Measurements from ENCODE around the gene POLR3E.

The POLR3E gene

DNA sequence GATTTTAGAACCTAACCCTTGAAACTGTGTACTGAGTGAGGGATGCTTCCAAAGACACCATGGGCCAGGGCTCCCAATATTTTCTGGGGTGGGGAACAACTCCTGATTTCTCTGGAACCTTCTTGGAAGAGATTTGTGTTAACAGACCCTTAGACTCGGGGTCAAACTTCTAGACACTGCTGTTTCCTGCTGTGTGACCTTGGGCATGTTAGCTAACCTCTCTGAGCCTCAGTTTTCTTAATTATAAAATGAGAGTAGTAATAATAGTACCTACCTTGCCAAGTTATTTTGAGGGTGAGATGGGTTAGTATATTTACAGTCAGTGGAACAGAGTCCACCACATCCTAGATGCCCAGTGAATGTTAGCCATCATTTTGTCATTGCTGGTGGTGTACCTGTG lies 18.8 kb downstream of the POLR3E start:
- DNase-seq (ENCODE audit: low read depth in 2 of 2), result no peak

GRCh38 chr16:22316411-22316811 lies 19.2 kb downstream of the POLR3E start:
- no peak for DNase-seq (ENCODE audit: low read depth in 2 of 2)

DNA sequence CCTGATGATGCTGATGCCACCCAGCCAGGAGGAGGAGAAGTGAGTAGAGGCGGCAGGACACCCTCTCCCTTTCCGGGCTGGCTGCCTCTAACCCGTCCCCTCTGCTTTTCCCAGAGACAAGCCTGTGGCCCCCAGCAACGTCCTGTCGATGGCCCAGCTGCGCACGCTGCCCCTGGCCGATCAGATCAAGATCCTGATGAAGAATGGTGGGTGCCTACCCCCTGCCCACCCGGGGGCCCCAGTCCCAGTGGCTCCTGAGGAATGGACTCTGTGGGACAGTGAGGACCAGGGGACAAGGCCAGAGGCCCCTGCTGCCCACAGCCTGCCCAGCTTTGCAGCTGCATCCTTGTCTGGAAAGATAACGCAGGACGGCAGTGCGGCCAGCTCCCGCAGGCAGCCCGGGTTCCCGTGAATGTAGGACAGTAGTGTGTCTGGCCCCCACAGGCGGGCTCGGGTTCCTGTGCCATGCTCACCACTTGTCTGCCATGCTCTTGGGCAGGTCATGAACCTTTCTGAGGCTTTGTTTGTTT lies 19.9 kb downstream of the POLR3E start:
- no peak for DNase-seq (ENCODE audit: low read depth in 2 of 2)

DNA sequence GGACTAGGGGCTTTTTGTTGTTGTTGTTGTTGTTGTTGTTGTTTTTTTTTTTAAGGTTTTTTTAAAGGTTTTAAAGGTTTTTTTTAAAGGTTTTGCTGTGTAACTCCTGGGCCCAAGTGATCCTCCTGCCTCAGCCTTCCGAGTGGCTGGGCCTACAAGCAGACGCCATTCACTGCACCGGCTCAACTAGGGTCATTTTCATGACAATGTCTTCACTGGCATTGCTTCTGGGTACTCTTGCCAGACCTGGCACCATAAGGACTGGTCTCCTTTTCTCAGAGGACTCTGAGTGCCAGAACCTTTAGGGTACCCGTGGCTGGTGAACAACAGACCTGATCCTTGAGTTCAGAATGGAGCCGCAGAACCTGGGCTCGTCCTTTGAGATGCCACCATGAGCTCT lies 20.4 kb downstream of the POLR3E start:
- DNase-seq (ENCODE audit: low read depth in 2 of 2), result no peak

- peak; percentile 30 for DNase-seq (ENCODE audit: low read depth in 2 of 2)
These were observed 21.6 kb downstream of the POLR3E start for GRCh38 chr16:22318690-22319358.

DNA sequence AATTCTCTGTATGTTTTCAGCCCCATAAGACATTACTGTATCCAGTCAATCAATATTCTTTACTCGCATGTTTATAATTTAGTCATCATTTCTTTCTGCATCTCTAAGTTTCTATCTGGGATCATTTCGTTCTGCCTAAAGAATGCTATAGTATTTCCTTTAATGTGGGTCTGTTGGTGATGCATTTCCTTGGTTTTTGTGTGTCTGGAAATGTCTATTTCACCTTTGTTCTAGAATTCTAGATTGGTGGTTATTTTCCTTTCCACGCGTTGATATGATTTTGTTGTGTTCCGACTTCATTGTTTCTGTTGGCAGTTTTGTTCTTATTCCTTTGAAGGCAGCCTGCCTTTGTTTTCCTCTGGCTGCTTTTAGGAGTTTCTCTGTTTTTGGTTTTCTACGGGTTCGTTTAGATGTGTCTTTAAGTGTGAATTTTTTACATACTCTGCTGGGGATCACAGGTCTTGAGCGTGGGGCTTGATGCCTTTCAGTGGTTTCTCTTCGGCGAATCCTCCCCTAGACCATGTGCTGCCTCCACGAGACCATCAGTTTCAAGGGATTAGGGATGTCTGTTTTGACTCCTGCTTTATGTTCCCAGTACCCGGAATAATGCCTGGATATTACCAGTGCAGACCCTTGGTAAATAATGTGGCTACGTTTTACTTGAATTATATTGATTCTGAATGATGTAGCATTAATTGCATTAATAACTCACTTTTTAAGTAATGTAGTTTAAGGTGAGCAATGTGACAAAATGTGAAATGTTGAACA lies 23.5 kb downstream of the POLR3E start:
- DNase-seq (ENCODE audit: low read depth in 2 of 2), result no peak

DNA sequence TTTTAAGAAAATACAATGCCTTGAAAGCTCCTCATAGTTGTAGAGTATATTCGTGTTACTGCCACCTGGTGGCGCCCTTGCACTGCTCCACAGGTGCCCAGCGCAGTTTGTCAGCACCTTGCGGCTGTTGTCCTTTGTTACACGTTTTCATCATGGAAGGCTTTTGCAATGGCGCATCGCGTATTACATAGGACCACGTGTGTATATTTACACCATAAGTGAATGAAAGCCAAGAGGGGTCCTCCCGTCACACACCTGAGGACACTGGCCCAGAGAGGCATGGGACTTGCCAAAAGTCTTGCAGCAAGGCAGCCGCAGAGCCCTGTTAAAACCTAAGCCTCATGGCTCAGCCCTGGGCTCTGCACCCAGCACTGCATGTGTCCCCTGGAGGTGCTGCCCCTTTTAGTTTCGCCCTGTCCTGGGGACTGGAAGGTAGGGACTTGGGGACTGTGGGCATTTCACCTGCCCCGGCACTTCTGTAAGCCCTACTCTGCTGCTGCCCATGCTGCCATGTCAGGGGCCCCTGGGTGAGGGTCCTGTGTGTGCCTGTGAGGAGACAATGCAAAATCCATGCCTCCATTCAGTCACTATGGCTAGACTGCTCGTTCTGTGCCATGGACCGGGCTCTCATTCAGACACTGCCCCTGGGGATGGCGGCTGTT lies 24.3 kb downstream of the POLR3E start:
- DNase-seq (ENCODE audit: low read depth in 2 of 2), result peak; percentile 38 to 40

- DNase-seq (ENCODE audit: low read depth in 2 of 2), result no peak
These were observed 24.8 kb downstream of the POLR3E start for GRCh38 chr16:22322021-22322471.

DNA sequence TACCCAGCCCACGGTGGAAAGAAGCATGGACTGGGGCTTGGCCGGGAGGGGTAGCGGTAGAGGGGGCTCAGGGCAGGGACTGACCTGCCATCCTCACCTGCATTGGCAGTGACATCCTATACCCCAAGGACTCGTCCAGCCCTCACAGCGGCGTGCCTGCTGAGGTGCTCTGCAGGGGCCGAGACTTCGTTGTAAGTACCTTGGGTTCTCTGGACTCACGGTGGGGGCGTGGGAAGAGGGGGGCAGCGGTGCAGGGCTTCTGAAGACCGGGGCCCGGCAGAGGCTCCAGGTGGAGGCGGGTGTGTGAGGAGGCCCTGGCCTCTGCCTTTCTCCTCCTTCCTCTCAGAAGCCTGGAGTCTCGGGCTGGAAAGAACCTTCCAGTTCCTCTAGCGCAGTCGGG lies 25.5 kb downstream of the POLR3E start:
- no peak for DNase-seq (ENCODE audit: low read depth in 2 of 2)

- DNase-seq (ENCODE audit: low read depth in 2 of 2), result no peak
These were observed 26.2 kb downstream of the POLR3E start for GRCh38 chr16:22323173-22323958.

DNA sequence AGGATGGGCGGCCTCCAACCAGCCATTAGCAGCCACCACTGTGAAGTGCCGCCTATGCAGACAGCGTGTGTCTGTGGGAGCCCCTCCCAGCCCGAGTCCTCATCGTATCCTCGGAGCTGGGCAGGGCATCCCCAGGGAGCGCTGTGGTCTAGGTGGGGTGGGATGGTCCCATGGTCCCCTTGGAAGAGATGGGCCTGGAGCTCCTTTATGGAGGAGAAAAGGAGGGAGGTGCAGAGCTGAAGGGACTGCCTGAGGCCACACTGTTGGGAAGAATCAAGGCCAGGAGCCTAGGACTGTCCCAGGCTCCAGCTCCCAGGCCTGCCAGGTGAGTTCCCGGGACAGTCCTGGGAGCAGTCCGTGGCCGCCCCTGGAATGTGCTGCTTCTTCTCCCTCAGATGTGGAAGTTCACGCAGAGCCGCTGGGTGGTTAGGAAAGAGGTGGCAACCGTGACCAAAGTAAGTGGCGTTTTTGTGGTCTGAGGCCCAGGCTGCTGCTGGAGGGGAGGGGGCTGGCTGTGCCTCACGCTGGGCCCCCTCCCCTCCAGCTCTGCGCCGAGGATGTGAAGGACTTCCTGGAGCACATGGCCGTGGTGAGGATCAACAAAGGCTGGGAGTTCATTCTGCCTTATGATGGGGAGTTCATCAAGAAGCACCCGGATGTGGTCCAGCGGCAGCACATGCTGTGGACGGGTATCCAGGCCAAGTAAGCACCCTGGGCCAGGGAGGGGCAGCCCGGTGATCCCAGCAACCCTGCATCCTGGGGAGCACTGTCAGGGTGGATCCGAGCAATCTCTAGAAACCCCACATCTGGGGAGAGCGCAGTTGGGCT lies 27.0 kb downstream of the POLR3E start:
- DNase-seq (ENCODE audit: low read depth in 2 of 2), result no peak

- DNase-seq (ENCODE audit: low read depth in 2 of 2), result no peak
These were observed 27.8 kb downstream of the POLR3E start for GRCh38 chr16:22324787-22325597.

DNA sequence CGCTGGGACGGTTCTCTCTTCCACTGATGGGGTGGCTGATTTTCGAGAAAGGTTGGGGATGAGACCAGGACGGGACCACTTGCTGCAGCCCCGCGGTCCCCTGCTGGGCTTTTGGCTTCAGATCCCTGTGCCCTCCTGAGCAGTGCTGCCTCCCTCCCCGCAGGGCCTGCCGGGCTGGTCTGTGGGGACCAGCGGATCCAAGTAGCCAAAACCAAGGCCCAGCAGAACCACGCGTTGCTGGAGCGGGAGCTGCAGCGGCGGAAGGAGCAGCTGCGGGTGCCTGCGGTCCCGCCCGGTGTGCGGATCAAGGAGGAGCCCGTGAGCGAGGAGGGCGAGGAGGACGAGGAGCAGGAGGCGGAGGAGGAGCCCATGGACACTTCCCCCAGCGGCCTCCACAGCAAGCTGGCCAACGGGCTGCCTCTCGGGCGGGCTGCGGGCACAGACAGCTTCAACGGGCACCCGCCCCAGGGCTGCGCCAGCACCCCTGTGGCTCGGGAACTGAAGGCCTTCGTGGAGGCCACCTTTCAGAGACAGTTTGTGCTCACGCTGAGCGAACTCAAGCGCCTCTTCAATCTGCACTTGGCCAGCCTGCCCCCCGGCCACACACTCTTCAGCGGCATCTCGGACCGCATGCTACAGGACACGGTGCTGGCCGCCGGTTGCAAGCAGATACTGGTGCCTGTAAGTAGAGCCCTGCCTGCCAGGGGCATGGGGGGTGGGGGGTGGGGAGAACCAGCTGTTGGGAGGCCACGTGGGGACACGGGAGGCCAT lies 28.6 kb downstream of the POLR3E start:
- no peak for DNase-seq (ENCODE audit: low read depth in 2 of 2)

DNA sequence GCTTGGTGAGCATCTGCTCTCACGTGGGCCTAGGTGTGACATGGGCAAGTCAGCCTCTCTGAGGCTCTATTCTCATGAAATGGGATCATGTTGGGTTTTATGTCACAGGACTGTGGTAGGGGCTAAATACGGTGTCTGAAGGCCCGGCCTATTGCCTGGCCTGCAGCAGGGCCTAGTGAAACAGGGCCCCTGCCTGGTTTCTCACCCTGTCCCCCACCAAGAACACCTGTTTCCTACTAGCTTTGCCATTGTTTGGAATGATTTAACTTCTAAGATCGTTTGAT lies 29.1 kb downstream of the POLR3E start:
- no peak for DNase-seq (ENCODE audit: low read depth in 2 of 2)

DNA sequence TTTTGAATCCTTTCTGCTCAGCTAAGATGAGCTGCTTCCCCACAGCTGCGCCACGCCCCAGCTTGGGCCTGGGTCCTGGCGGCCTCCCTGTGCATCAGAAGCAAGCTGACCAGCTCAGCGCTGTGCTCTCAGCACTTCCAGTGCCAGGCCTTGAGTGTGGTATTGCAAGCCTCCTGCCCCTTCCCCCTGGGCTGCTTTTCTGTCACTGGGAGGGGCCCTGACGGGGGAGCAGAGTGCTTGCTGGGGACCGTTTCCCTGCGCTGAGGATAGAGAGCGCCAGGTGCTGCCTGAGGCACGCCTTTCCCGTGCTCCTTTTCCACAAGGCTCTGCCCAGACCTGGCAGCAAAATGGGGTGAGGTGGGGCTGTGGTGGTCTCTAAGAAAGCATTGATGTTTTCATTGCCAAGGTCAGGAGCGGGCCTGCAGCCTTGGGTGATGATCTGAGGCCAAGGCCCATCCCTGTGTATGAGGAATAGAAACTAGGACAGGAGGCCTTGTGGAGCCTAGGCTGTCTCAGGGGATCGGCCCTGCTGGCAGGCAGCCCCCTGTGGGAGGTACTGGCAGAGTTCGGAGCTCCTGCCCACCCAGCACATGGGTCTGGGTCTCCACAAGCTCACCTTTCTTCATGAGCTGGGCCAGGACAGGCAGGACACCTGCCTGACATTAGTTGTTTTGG lies 29.7 kb downstream of the POLR3E start:
- DNase-seq (ENCODE audit: low read depth in 2 of 2), result no peak

DNA sequence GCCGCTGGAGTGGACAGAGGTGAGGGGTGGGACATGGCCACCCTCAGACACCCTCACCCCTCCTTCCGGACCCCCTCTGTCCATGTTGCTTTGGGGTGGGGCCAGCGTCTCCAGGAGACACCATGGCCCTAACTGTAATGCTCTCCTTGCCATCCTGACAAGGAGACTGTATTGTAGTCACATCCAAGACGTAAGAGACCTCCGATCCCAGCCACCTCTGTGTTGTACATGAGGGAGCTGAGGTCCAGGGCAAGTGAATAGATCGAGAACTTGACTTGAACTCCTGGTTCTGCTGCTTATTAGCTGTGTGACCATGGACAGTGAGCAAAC lies 30.2 kb downstream of the POLR3E start:
- no peak for DNase-seq (ENCODE audit: low read depth in 2 of 2)

DNA sequence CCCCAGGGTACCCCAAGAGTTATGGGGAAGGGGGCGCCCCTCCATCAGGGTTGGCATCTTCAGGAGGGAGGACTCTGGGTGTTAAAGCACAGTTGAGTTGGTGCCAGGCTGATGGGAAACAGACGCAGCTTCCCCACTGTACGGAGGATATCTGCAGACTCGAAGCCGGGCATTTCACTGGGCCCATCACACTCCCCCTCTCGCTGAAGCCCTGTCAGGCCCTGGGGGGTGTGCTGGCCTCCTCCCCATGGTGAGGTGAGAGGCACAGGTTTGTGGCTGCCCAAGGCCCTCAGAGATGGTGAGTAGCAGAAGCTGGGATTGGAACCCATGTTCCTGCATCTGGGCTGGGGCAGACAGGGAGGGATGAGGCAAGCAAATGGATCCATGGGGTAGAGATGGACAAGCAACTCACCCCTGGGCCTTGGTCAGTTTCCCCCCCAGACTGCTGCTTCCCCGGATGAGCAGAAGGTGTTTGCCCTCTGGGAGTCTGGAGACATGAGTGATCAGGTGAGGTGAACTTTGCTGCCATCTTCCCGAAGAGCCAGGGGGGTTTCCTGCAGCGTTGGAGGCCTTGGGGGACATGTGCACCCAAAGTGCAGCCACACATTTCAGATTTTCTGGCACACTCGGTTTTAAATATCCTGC lies 31.0 kb downstream of the POLR3E start:
- DNase-seq (ENCODE audit: low read depth in 2 of 2), result no peak

- DNase-seq (ENCODE audit: low read depth in 2 of 2), result no peak
These were observed 32.0 kb downstream of the POLR3E start for GRCh38 chr16:22329199-22329695.
